GM21529 (cell line): ENCODE measurements around the gene POLR3C.
A peak's percentile ranks its signal among the peaks of the same experiment; 100 is the strongest.
"Not testable (repeated sequence)": the region's sequence is repeated elsewhere in the genome, so short reads cannot be mapped to it uniquely, and the experiment has no call there.

Experiments
- ATAC-seq: cut with Tn5 transposase; IDR thresholded peaks from one replicate; pipeline ENCODE4 v1.9.1; 2021; ENCODE audit not compliant: unreplicated experiment

The POLR3C gene

GRCh38 chr1:145818095-145818494 is 5.9 kb upstream of the POLR3C start:
- ATAC-seq: not testable (repeated sequence)

GRCh38 chr1:145822779-145823331 is 1.1 kb upstream of the POLR3C start:
- not testable (repeated sequence) for ATAC-seq

GRCh38 chr1:145824499-145824842 is 471 bp downstream of the POLR3C start:
- ATAC-seq: no peak

- ATAC-seq: no peak
Observed at GRCh38 chr1:145826030-145826429, 2.0 kb downstream of the POLR3C start.

- ATAC-seq: no peak
Observed at GRCh38 chr1:145827966-145828365, 4.0 kb downstream of the POLR3C start.

GRCh38 chr1:145828367-145829026 is 4.5 kb downstream of the POLR3C start:
- no peak for ATAC-seq

GRCh38 chr1:145830810-145831209 is 6.8 kb downstream of the POLR3C start:
- ATAC-seq: not testable (repeated sequence)

- no peak for ATAC-seq
Observed at GRCh38 chr1:145837656-145838055, 13.7 kb downstream of the POLR3C start.

- no peak for ATAC-seq
Observed at GRCh38 chr1:145843031-145843430, 19.0 kb downstream of the POLR3C start.

GRCh38 chr1:145845144-145845513 is 21.1 kb downstream of the POLR3C start:
- peak; percentile 80 for ATAC-seq

GRCh38 chr1:145845514-145846161 is 21.6 kb downstream of the POLR3C start, which contains the start of gene NUDT17:
NUDT17 (plus strand) TSS chr1:145845630; CDS start chr1:145845641, 11 bp downstream.
- ATAC-seq: peak; percentile 71

GRCh38 chr1:145846201-145846612 is 22.2 kb downstream of the POLR3C start:
- ATAC-seq: no peak

GRCh38 chr1:145847827-145848226 is 23.8 kb downstream of the POLR3C start:
- ATAC-seq: no peak

GRCh38 chr1:145849356-145850160 is 25.6 kb downstream of the POLR3C start:
- no peak for ATAC-seq

- ATAC-seq: no peak
Observed at GRCh38 chr1:145855426-145855948, 31.5 kb downstream of the POLR3C start.

- no peak for ATAC-seq
Observed at GRCh38 chr1:145857170-145857569, 33.2 kb downstream of the POLR3C start.

GRCh38 chr1:145858238-145858900 is 34.4 kb downstream of the POLR3C start:
- peak; percentile 5 for ATAC-seq

- ATAC-seq: peak; percentile 73
Observed at GRCh38 chr1:145858901-145859490, 35.0 kb downstream of the POLR3C start, which contains the start of gene PIAS3. PIAS3 (minus strand) TSS chr1:145859081; CDS start chr1:145858990, 91 bp downstream.

- ATAC-seq: peak; percentile 79
Observed at GRCh38 chr1:145859491-145860023, 35.6 kb downstream of the POLR3C start.
